Sigmoid colon (tissue), 7 donors: ENCODE data around the gene PGAP3. TPM values are rescaled to one million over a fixed set of nuclear protein-coding genes. Genes with fewer than 3 reads are reported as not detected.

ENCODE experiments used
- DNase-seq: peaks from one replicate; pipeline ENCODE4 v3.0.0-alpha.2; 2019
- H3K27ac ChIP-seq, 4 donors: fragments of 200-600 bp; sonication (generic); one replicate each; pipeline ENCODE4 v1.5.1; 2016 to 2019; ENCODE audit warnings: mild to moderate bottlenecking in 1 of 4
- H3K27me3 ChIP-seq, 3 donors: fragments of 200-600 bp; sonication (generic); one replicate each; pipeline ENCODE4 v1.5.1; 2019; ENCODE audit warnings: mild to moderate bottlenecking in 1 of 3
- H3K36me3 ChIP-seq, 4 donors: fragments of 200-600 bp; sonication (generic); one replicate each; pipeline ENCODE4 v1.5.1; 2016 to 2019
- H3K4me1 ChIP-seq, 4 donors: fragments of 200-600 bp; sonication (generic); one replicate each; pipeline ENCODE4 v1.5.1; 2017 to 2019
- H3K4me3 ChIP-seq, 4 donors: fragments of 200-600 bp; sonication (generic); one replicate each; pipeline ENCODE4 v1.5.1; 2017 to 2019; ENCODE audit warnings: mild to moderate bottlenecking in 2 of 4, moderate library complexity in 1 of 4
- H3K9me3 ChIP-seq, 4 donors: fragments of 200-600 bp in 3 of 4; sonication (generic) in 3 of 4; one replicate each; pipeline versions ENCODE4 v1.5.1 to v1.6.1; 2013 to 2019
- CTCF ChIP-seq, 4 experiments: fragments of 450-650 bp in 3 of 4; fragments of 200-600 bp in 1 of 4; IDR thresholded peaks; one replicate each; pipeline ENCODE4 v1.5.1; 2016 to 2019; ENCODE audit warnings: antibody characterized with exemption in 4 of 4, mild to moderate bottlenecking in 3 of 4, moderate library complexity in 2 of 4
- EP300 ChIP-seq, 4 donors: sonication (generic); formaldehyde crosslinking; IDR thresholded peaks; one replicate each; pipeline ENCODE4 v1.6.1; 2017; ENCODE audit warnings: antibody characterized with exemption in 4 of 4
- POLR2A ChIP-seq, 2 donors: fragments of 450-650 bp; IDR thresholded peaks; one replicate each; pipeline ENCODE4 v1.6.1; 2016; ENCODE audit warnings: antibody characterized with exemption in 2 of 2, mild to moderate bottlenecking in 2 of 2, moderate library complexity in 2 of 2
- POLR2AphosphoS5 ChIP-seq, 4 donors: sonication (generic); formaldehyde crosslinking; IDR thresholded peaks; one replicate each; pipeline ENCODE4 v1.6.1; 2017; ENCODE audit warnings: antibody characterized with exemption in 4 of 4
- whole genome bisulfite sequencing, 2 donors: extraction: QIAGEN DNeasy Blood & Tissue Kit; methylation state at CpG; one replicate each; pipeline ENCODE4 v1.1.7; 2013; 5-methylcytosine and 5-hydroxymethylcytosine counted together
- intact Hi-C: fragments of 100-400 bp; cut with DNase I; formaldehyde crosslinking; loops from one replicate; pipeline ENCODE4 v1.15.1; 2023
- polyA plus RNA-seq, 3 donors: library from polyadenylated mRNA; stranded (reverse); fragments of 200-250 nt; gene quantifications; one replicate each; pipeline ENCODE4 v1.2.3, GENCODE V29; 2013
- total RNA-seq, 4 donors: library from RNA; depleted of rRNA; stranded (reverse); fragments of >200 nt; gene quantifications; one replicate each; pipeline ENCODE4 v1.1.0, GENCODE V29; 2016
- donor health status: healthy with polysubstance abuse.
- donor health status: Bipolar disorder and iron deficiency.
- donor health status: healthy.

Gene PGAP3
- total and polyA plus RNA-seq, 7 donors = 6.9 to 29.6 (median 8.3) TPM

GRCh38 chr17:39697961-39698360 lies 10.1 kb upstream of the PGAP3 start:
- TF ChIP-seq POLR2A (IDR thresholded peaks at IDR 0.05) = no peak
- TF ChIP-seq EP300 (IDR thresholded peaks at IDR 0.05) = no peak
- TF ChIP-seq POLR2AphosphoS5 (IDR thresholded peaks at IDR 0.05) = no peak
- no peak for TF ChIP-seq CTCF (IDR thresholded peaks at IDR 0.05)
- H3K36me3 ChIP-seq = no peaks in the 10 kb centered on the region
- intact Hi-C loops = no loop called here
- H3K4me3 ChIP-seq = no peak overlapping the region
- peaks cover 0 to 27% (median 18%) of the 10 kb centered on the region in 4 donors for H3K4me1 ChIP-seq
- H3K27me3 ChIP-seq = no peaks in the 10 kb centered on the region
- H3K27ac ChIP-seq = no peak overlapping the region
- WGBS, 2 donors = 94 to 95% methylated on average over 5 of the region's 5 CpGs
- H3K9me3 ChIP-seq = no peaks in the 10 kb centered on the region
- DNase-seq = no peak

GRCh38 chr17:39696731-39697130 lies 8.9 kb upstream of the PGAP3 start:
- H3K27ac ChIP-seq = no peak overlapping the region
- H3K36me3 ChIP-seq = no peaks in the 10 kb centered on the region
- no peaks in the 10 kb centered on the region for H3K9me3 ChIP-seq
- no peaks in the 10 kb centered on the region for H3K27me3 ChIP-seq
- no peak for TF ChIP-seq POLR2A (IDR thresholded peaks at IDR 0.05)
- TF ChIP-seq CTCF (IDR thresholded peaks at IDR 0.05) = no peak
- TF ChIP-seq POLR2AphosphoS5 (IDR thresholded peaks at IDR 0.05) = no peak
- TF ChIP-seq EP300 (IDR thresholded peaks at IDR 0.05) = no peak
- WGBS, 2 donors = 90 to 91% methylated on average over 6 of the region's 6 CpGs
- no peak for DNase-seq
- no peak overlapping the region for H3K4me3 ChIP-seq
- H3K4me1 ChIP-seq = peaks cover 0 to 23% (median 15%) of the 10 kb centered on the region in 4 donors
- intact Hi-C loops = no loop called here

- Histone ChIP-seq H3K4me3 (no peak overlapping the region), H3K4me1 (peaks cover 0 to 7% (median 3%) of the 10 kb centered on the region in 4 donors), H3K27ac (no peak overlapping the region), H3K36me3 (no peaks in the 10 kb centered on the region), H3K9me3 (no peaks in the 10 kb centered on the region), H3K27me3 (no peaks in the 10 kb centered on the region)
- no peak for DNase-seq
- intact Hi-C loops = no loop called here
- TF ChIP-seq EP300 (IDR thresholded peaks at IDR 0.05) = no peak
- TF ChIP-seq POLR2AphosphoS5 (IDR thresholded peaks at IDR 0.05) = no peak
- TF ChIP-seq POLR2A (IDR thresholded peaks at IDR 0.05) = no peak
- TF ChIP-seq CTCF (IDR thresholded peaks at IDR 0.05) = no peak
- 92 to 93% methylated on average over 2 of the region's 2 CpGs for WGBS, 2 donors
These were observed 7.2 kb upstream of the PGAP3 start for GRCh38 chr17:39695089-39695474.

GRCh38 chr17:39694593-39694992 lies 6.7 kb upstream of the PGAP3 start:
- WGBS, 2 donors = 90 to 93% methylated on average over 5 of the region's 5 CpGs
- Histone ChIP-seq H3K4me1 (peaks cover 0 to 6% (median 2%) of the 10 kb centered on the region in 4 donors), H3K27me3 (no peaks in the 10 kb centered on the region), H3K9me3 (no peaks in the 10 kb centered on the region), H3K27ac (no peak overlapping the region), H3K36me3 (no peaks in the 10 kb centered on the region), H3K4me3 (no peak overlapping the region)
- intact Hi-C loops = no loop called here
- DNase-seq = no peak
- no peak for TF ChIP-seq EP300 (IDR thresholded peaks at IDR 0.05)
- no peak for TF ChIP-seq POLR2AphosphoS5 (IDR thresholded peaks at IDR 0.05)
- no peak for TF ChIP-seq CTCF (IDR thresholded peaks at IDR 0.05)
- TF ChIP-seq POLR2A (IDR thresholded peaks at IDR 0.05) = no peak

- no peak for DNase-seq
- TF ChIP-seq EP300 (IDR thresholded peaks at IDR 0.05) = no peak
- no peak for TF ChIP-seq CTCF (IDR thresholded peaks at IDR 0.05)
- no peak for TF ChIP-seq POLR2AphosphoS5 (IDR thresholded peaks at IDR 0.05)
- TF ChIP-seq POLR2A (IDR thresholded peaks at IDR 0.05) = no peak
- intact Hi-C loops = loop anchor here (5.0 kb wide), 2 partner anchors 43 to 63 kb away; partner anchors contain the start of gene MIEN1
- H3K27ac ChIP-seq = no peak overlapping the region
- no peaks in the 10 kb centered on the region for H3K9me3 ChIP-seq
- H3K27me3 ChIP-seq = no peaks in the 10 kb centered on the region
- 23 to 52% methylated on average over 3 of the region's 3 CpGs for WGBS, 2 donors
- H3K36me3 ChIP-seq = peaks cover 0 to 8% (median 0%) of the 10 kb centered on the region in 4 donors
- peaks cover 0 to 15% (median 15%) of the 10 kb centered on the region in 4 donors for H3K4me1 ChIP-seq
- peak overlapping the region in 1 of 4 donors; percentile 62 for H3K4me3 ChIP-seq
These were observed 1.1 kb upstream of the PGAP3 start for GRCh38 chr17:39688945-39689344.
